H9 (cell line): ENCODE measurements around the gene CDCP2. TPM values are rescaled to one million over a fixed set of nuclear protein-coding genes. Genes with fewer than 3 reads are reported as not detected.

Source experiments
- DNase-seq: peaks from one replicate; pipeline ENCODE4 v3.0.0-alpha.2; 2017
- H2AFZ ChIP-seq: one replicate; pipeline ENCODE4 v1.6.1; 2013; ENCODE audit warnings: mild to moderate bottlenecking, low read length, control low read depth, moderate library complexity
- H2AK5ac ChIP-seq: 2 replicates; pipeline ENCODE4 v1.6.1; 2013; ENCODE audit warnings: low read length, control low read depth, mixed read lengths; ENCODE audit not compliant: insufficient read length
- H2BK120ac ChIP-seq: one replicate; pipeline ENCODE4 v1.6.1; 2013; ENCODE audit warnings: low read depth, mild to moderate bottlenecking, low read length, control low read depth, inconsistent platforms; ENCODE audit not compliant: poor library complexity, severe bottlenecking
- H2BK12ac ChIP-seq: 2 replicates; pipeline ENCODE4 v1.6.1; 2013; ENCODE audit warnings: low read length, control low read depth, mixed read lengths, low read depth; ENCODE audit not compliant: insufficient read length
- H2BK15ac ChIP-seq: 2 replicates; pipeline ENCODE4 v1.6.1; 2013; ENCODE audit warnings: low read depth, low read length, control low read depth
- H2BK20ac ChIP-seq: one replicate; pipeline ENCODE4 v1.6.1; 2013; ENCODE audit warnings: low read depth, mild to moderate bottlenecking, low read length, control low read depth, inconsistent platforms; ENCODE audit not compliant: poor library complexity, severe bottlenecking
- H2BK5ac ChIP-seq: 2 replicates; pipeline ENCODE4 v1.6.1; 2013; ENCODE audit warnings: low read length, control low read depth, mixed read lengths; ENCODE audit not compliant: insufficient read length
- H3K14ac ChIP-seq: 2 replicates; pipeline ENCODE4 v1.6.1; 2013; ENCODE audit warnings: low read length, control low read depth; ENCODE audit not compliant: insufficient read depth
- H3K18ac ChIP-seq: 2 replicates; pipeline ENCODE4 v1.6.1; 2013; ENCODE audit warnings: low read depth, mild to moderate bottlenecking, mixed read lengths, low read length, control low read depth; ENCODE audit not compliant: insufficient read length
- H3K23ac ChIP-seq: 2 replicates; pipeline ENCODE4 v1.6.1; 2013; ENCODE audit warnings: low read length, control low read depth, mixed read lengths, low read depth; ENCODE audit not compliant: insufficient read length
- H3K23me2 ChIP-seq: 2 replicates; pipeline ENCODE4 v1.6.1; 2013; ENCODE audit warnings: low read depth, mild to moderate bottlenecking, mixed read lengths, low read length, control low read depth; ENCODE audit not compliant: insufficient read length, poor library complexity, severe bottlenecking
- H3K27ac ChIP-seq: 2 replicates; pipeline ENCODE4 v1.5.1; 2013; ENCODE audit warnings: low read length, control low read depth, mixed read lengths, low read depth; ENCODE audit not compliant: insufficient read length
- H3K27me3 ChIP-seq: 2 replicates; pipeline ENCODE4 v1.6.1; 2013; ENCODE audit warnings: low read length, control low read depth, inconsistent platforms; ENCODE audit not compliant: insufficient read depth
- H3K4ac ChIP-seq: 2 replicates; pipeline ENCODE4 v1.6.1; 2013; ENCODE audit warnings: low read depth, mild to moderate bottlenecking, control low read depth, inconsistent platforms, low read length, moderate library complexity
- H3K4me1 ChIP-seq: 2 replicates; pipeline ENCODE4 v1.6.1; 2013; ENCODE audit warnings: low read length, control low read depth, inconsistent platforms; ENCODE audit not compliant: insufficient read depth
- H3K4me2 ChIP-seq: 2 replicates; pipeline ENCODE4 v1.6.1; 2013; ENCODE audit warnings: low read length, control low read depth, mixed read lengths; ENCODE audit not compliant: insufficient read length, insufficient read depth
- H3K56ac ChIP-seq: 2 replicates; pipeline ENCODE4 v1.6.1; 2013; ENCODE audit warnings: low read depth, mild to moderate bottlenecking, mixed read lengths, low read length, control low read depth; ENCODE audit not compliant: insufficient read length
- H3K79me1 ChIP-seq: 2 replicates; pipeline ENCODE4 v1.6.1; 2013; ENCODE audit warnings: low read depth, mild to moderate bottlenecking, moderate library complexity, low read length, control low read depth, inconsistent platforms; ENCODE audit not compliant: insufficient read depth, poor library complexity, severe bottlenecking
- H3K79me2 ChIP-seq: 2 replicates; pipeline ENCODE4 v1.6.1; 2013; ENCODE audit warnings: low read length, control low read depth, inconsistent platforms; ENCODE audit not compliant: insufficient read depth
- H3K9ac ChIP-seq: 2 replicates; pipeline ENCODE4 v1.6.1; 2013; ENCODE audit warnings: low read length, control low read depth, mixed read lengths; ENCODE audit not compliant: insufficient read length; ENCODE audit errors: extremely low read depth
- H3K9me3 ChIP-seq: one replicate; pipeline ENCODE4 v1.6.1; 2013; ENCODE audit warnings: low read depth, low read length, inconsistent platforms; ENCODE audit not compliant: control insufficient read depth
- H3T11ph ChIP-seq: one replicate; pipeline ENCODE4 v1.6.1; 2013; ENCODE audit warnings: mild to moderate bottlenecking, low read length, control low read depth, inconsistent platforms
- H4K20me1 ChIP-seq: one replicate; pipeline ENCODE4 v1.6.1; 2013; ENCODE audit not compliant: control insufficient read depth, insufficient read length, insufficient read depth
- H4K5ac ChIP-seq: 2 replicates; pipeline ENCODE4 v1.6.1; 2013; ENCODE audit warnings: low read depth, mild to moderate bottlenecking, mixed read lengths, low read length, control low read depth; ENCODE audit not compliant: insufficient read length
- H4K8ac ChIP-seq: replicated peaks from 2 replicates; pipeline ENCODE4 v1.6.1; 2013; ENCODE audit warnings: low read length, control low read depth, mixed read lengths, low read depth; ENCODE audit not compliant: insufficient read length
- H4K91ac ChIP-seq: 2 replicates; pipeline ENCODE4 v1.6.1; 2013; ENCODE audit warnings: low read depth, mild to moderate bottlenecking, moderate library complexity, mixed read lengths, low read length, control low read depth; ENCODE audit not compliant: insufficient read length
- H3K27ac Mint-ChIP-seq, 3 experiments: 2 replicates in 2 of 3; 3 replicates in 1 of 3; pipeline ENCODE4 v1.8.0; 2020 to 2021; ENCODE audit warnings: mixed read lengths in 3 of 3, mild to moderate bottlenecking in 1 of 3, moderate library complexity in 1 of 3
- H3K27me3 Mint-ChIP-seq: 2 replicates; pipeline ENCODE4 v1.8.0; 2021; ENCODE audit warnings: low read depth, mild to moderate bottlenecking, moderate library complexity, mixed read lengths
- H3K36me3 Mint-ChIP-seq, 3 experiments: 2 replicates in 2 of 3; 3 replicates in 1 of 3; pipeline ENCODE4 v1.8.0; 2020 to 2021; ENCODE audit warnings: low read depth in 3 of 3, mixed read lengths in 3 of 3; ENCODE audit not compliant: insufficient read depth in 1 of 3
- H3K4me1 Mint-ChIP-seq, 2 experiments: 2 replicates each; pipeline ENCODE4 v1.8.0; 2020; ENCODE audit warnings: mixed read lengths in 2 of 2
- H3K4me3 Mint-ChIP-seq, 2 experiments: 2 replicates in 1 of 2; 3 replicates in 1 of 2; pipeline ENCODE4 v1.8.0; 2020 to 2021; ENCODE audit warnings: mild to moderate bottlenecking in 2 of 2, mixed read lengths in 2 of 2, moderate library complexity in 1 of 2
- H3K9me3 Mint-ChIP-seq, 2 experiments: 2 replicates in 1 of 2; 3 replicates in 1 of 2; pipeline ENCODE4 v1.8.0; 2020; ENCODE audit warnings: mild to moderate bottlenecking in 2 of 2, mixed read lengths in 2 of 2, moderate library complexity in 1 of 2
- WGBS: extraction: QIAGEN DNeasy Blood & Tissue Kit; methylation state at CpG from one replicate; pipeline ENCODE4 v1.1.7; 2013; ENCODE audit warnings: missing lambda C conversion rate, low lambda C conversion rate, mixed read lengths; ENCODE audit not compliant: insufficient read length; ENCODE audit errors: extremely low coverage; 5-methylcytosine and 5-hydroxymethylcytosine counted together
- total RNA-seq: library from RNA; stranded (reverse); gene quantifications from 2 replicates; pipeline ENCODE4 v1.2.1, GENCODE V29; 2021
- TF ChIP-seq, protein P1 (sequence below): fragments of 200-600 bp; sonication (generic); conservative IDR thresholded peaks from 3 replicates; pipeline ENCODE4 v1.8.0; 2021; ENCODE audit warnings: antibody characterized with exemption, mild to moderate bottlenecking

The CDCP2 gene
- total RNA-seq, 1 experiment from 2014 or later, result not detected

DNA sequence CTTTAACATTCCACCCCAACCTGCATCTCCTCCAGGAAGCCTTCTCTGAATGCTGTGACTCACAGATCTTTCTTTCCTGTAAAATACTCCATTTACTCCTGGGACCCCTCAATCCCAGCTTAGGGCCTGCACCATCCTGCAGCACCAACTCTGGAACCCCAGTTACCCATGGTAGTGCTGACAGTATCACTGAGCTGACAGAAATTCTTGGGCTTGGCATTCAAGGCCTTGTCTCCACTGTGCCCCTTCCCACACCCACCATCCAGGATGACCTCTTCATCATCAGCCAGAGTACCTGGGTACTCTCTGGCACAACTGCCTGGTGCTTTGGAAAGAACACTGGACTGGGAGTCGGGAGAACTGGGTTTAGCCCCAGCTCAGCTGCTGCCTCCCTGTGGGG is 38.7 kb upstream of the CDCP2 start:
- Histone ChIP-seq H3K4me1 (no peaks in the 10 kb centered on the region), H3K56ac (no peak overlapping the region), H2AFZ (no peak overlapping the region), H4K91ac (no peak overlapping the region), H3K9me3 (no peaks in the 10 kb centered on the region), H4K20me1 (no peaks in the 10 kb centered on the region), H2BK120ac (no peak overlapping the region), H3K79me2 (no peaks in the 10 kb centered on the region), H3K4me2 (no peak overlapping the region), H3K23me2 (no peaks in the 10 kb centered on the region), H3K23ac (no peak overlapping the region), H4K5ac (no peak overlapping the region), H3K27ac (no peak overlapping the region), H3K4ac (no peak overlapping the region), H2AK5ac (no peak overlapping the region), H2BK5ac (no peak overlapping the region), H3K79me1 (no peaks in the 10 kb centered on the region), H2BK12ac (no peak overlapping the region), H3T11ph (no peak overlapping the region), H4K8ac (no peak overlapping the region), H2BK15ac (no peak overlapping the region), H3K18ac (no peak overlapping the region), H3K9ac (no peak overlapping the region), H3K27me3 (no peaks in the 10 kb centered on the region), H2BK20ac (no peak overlapping the region), H3K14ac (no peak overlapping the region)
- TF ChIP-seq, protein P1, sequence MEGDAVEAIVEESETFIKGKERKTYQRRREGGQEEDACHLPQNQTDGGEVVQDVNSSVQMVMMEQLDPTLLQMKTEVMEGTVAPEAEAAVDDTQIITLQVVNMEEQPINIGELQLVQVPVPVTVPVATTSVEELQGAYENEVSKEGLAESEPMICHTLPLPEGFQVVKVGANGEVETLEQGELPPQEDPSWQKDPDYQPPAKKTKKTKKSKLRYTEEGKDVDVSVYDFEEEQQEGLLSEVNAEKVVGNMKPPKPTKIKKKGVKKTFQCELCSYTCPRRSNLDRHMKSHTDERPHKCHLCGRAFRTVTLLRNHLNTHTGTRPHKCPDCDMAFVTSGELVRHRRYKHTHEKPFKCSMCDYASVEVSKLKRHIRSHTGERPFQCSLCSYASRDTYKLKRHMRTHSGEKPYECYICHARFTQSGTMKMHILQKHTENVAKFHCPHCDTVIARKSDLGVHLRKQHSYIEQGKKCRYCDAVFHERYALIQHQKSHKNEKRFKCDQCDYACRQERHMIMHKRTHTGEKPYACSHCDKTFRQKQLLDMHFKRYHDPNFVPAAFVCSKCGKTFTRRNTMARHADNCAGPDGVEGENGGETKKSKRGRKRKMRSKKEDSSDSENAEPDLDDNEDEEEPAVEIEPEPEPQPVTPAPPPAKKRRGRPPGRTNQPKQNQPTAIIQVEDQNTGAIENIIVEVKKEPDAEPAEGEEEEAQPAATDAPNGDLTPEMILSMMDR, result no peak
- peaks cover 0 to 32% (median 16%) of the 10 kb centered on the region in 3 experiments; a peak in 6 of 7 replicates for H3K36me3 Mint-ChIP-seq
- H3K4me3 Mint-ChIP-seq, result no peak overlapping the region
- DNase-seq, result no peak
- H3K9me3 Mint-ChIP-seq, result no peaks in the 10 kb centered on the region; a peak in 1 of 5 replicates
- H3K27ac Mint-ChIP-seq, result no peak overlapping the region
- no peaks in the 10 kb centered on the region for H3K4me1 Mint-ChIP-seq
- no peaks in the 10 kb centered on the region for H3K27me3 Mint-ChIP-seq
- WGBS, result no CpG with 5 or more reads among the region's 1 CpG
